OCI-M2 (cell line): ENCODE results near the gene PCDHB6.
"Not testable (repeated sequence)": the region's sequence is repeated elsewhere in the genome, so short reads cannot be mapped to it uniquely, and the experiment has no call there.

ENCODE experiments used
- DNase-seq: peaks from one replicate; lab custom pipeline; 2025; ENCODE audit not compliant: unreplicated experiment; lab: John Stamatoyannopoulos, UW

The PCDHB6 gene

DNA sequence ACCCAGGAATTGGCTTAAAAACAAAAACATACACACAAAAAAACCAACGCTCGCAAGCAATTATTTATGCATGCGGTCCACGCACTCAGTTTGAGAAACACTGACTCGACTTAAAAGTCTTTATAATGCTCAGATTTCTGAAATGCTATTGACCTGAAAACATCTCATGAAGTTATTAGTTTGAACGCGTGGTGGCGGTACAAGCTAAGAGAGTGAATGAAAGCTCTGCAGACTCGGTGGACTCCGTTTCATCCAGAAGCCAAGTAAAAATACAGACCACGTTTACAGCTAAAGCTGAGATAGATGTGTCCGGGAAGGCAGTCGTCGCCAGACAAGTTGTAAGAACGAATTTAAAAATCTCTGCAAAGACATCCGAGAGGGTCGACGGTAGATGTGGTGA lies at the start of gene PCDHB6:
PCDHB6 (plus strand) TSS at position 246 of the 400 bp plus-strand sequence. CDS start 201 bp downstream, outside the sequence.
- DNase-seq = no peak

- no peak for DNase-seq
These were observed 49.5 kb upstream of the PCDHB6 start, which contains the start of gene PCDHB3 for GRCh38 chr5:141100243-141100805. TSS of gene PCDHB3 (plus strand) at chr5:141100473. CDS start at chr5:141100650, 177 bp downstream.

- DNase-seq = no peak
These were observed 48.8 kb upstream of the PCDHB6 start for GRCh38 chr5:141101059-141101458.

DNA sequence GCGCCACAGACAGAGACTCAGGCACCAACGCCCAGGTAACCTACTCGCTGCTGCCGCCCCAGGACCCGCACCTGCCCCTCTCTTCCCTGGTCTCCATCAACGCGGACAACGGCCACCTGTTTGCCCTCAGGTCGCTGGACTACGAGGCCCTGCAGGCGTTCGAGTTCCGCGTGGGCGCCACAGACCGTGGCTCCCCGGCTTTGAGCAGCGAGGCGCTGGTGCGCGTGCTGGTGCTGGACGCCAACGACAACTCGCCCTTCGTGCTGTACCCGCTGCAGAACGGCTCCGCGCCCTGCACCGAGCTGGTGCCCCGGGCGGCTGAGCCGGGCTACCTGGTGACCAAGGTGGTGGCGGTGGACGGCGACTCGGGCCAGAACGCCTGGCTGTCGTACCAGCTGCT lies 47.8 kb upstream of the PCDHB6 start:
- DNase-seq = not testable (repeated sequence)

DNA sequence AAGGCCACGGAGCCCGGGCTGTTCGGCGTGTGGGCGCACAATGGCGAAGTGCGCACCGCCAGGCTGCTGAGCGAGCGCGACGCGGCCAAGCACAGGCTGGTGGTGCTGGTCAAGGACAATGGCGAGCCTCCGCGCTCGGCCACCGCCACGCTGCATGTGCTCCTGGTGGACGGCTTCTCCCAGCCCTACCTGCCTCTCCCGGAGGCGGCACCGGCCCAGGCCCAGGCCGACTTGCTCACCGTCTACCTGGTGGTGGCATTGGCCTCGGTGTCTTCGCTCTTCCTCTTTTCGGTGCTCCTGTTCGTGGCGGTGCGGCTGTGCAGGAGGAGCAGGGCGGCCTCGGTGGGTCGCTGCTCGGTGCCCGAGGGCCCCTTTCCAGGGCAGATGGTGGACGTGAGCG lies 47.4 kb upstream of the PCDHB6 start:
- DNase-seq = not testable (repeated sequence)

- DNase-seq = no peak
These were observed 44.5 kb upstream of the PCDHB6 start for GRCh38 chr5:141105350-141105749.

- no peak for DNase-seq
These were observed 30.6 kb upstream of the PCDHB6 start for GRCh38 chr5:141119250-141119649.

DNA sequence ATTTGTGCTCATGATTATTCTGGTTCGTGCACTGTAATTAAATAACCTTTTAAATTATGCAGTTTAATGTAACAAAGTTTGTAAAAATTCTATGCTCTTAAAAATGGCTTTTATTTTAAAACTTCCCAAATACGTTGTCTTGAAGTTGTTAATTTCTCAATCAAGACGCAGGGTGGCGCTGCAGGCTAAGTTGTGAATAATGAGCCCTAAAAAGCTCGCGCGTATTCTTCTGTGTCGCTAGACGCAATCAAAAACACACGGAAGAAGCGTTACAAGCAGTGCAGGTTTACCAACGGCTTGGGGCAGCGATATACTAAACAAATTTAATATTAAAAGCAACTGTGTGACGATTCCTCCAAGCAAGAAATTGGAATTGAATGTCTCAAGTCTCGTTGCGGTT lies 28.3 kb upstream of the PCDHB6 start, which contains the start of gene PCDHB4:
PCDHB4 (plus strand) TSS at position 256 of the 400 bp plus-strand sequence. CDS start 181 bp downstream, outside the sequence.
- DNase-seq = no peak

DNA sequence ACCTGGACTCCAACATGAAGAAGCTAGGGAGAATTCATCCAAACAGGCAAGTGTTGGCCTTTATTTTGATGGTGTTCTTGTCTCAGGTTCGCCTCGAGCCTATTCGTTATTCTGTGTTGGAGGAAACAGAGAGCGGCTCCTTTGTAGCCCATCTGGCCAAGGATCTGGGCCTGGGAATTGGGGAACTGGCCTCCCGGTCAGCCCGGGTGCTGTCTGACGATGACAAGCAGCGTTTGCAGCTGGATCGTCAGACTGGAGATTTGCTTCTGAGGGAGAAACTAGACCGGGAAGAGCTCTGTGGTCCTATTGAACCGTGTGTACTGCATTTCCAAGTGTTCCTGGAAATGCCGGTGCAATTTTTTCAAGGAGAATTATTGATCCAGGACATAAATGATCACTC lies 27.9 kb upstream of the PCDHB6 start:
- DNase-seq = no peak

GRCh38 chr5:141123396-141124135 lies 26.3 kb upstream of the PCDHB6 start:
- not testable (repeated sequence) for DNase-seq

GRCh38 chr5:141127305-141127704 lies 22.6 kb upstream of the PCDHB6 start:
- no peak for DNase-seq

- no peak for DNase-seq
These were observed 14.7 kb upstream of the PCDHB6 start, which contains the start of gene PCDHB5 for GRCh38 chr5:141135030-141135717. TSS of gene PCDHB5 (plus strand) at chr5:141135206. CDS start at chr5:141135435, 229 bp downstream.

GRCh38 chr5:141135718-141136266 lies 14.1 kb upstream of the PCDHB6 start:
- no peak for DNase-seq

DNA sequence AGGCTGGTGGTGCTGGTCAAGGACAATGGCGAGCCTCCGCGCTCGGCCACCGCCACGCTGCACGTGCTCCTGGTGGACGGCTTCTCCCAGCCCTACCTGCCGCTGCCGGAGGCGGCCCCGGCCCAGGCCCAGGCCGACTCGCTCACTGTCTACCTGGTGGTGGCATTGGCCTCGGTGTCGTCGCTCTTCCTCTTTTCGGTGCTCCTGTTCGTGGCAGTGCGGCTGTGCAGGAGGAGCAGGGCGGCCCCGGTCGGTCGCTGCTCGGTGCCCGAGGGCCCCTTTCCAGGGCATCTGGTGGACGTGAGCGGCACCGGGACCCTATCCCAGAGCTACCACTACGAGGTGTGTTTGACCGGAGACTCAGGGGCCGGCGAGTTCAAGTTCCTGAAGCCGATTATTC lies 12.5 kb upstream of the PCDHB6 start:
- DNase-seq = not testable (repeated sequence)

GRCh38 chr5:141150224-141150992 lies 551 bp downstream of the PCDHB6 start:
- DNase-seq = no peak

- no peak for DNase-seq
These were observed 1.1 kb downstream of the PCDHB6 start for GRCh38 chr5:141150993-141151325.

- not testable (repeated sequence) for DNase-seq
These were observed 1.8 kb downstream of the PCDHB6 start for GRCh38 chr5:141151632-141152031.

GRCh38 chr5:141152096-141152495 lies 2.2 kb downstream of the PCDHB6 start:
- not testable (repeated sequence) for DNase-seq

GRCh38 chr5:141155540-141156374 lies 5.9 kb downstream of the PCDHB6 start:
- no peak for DNase-seq

DNA sequence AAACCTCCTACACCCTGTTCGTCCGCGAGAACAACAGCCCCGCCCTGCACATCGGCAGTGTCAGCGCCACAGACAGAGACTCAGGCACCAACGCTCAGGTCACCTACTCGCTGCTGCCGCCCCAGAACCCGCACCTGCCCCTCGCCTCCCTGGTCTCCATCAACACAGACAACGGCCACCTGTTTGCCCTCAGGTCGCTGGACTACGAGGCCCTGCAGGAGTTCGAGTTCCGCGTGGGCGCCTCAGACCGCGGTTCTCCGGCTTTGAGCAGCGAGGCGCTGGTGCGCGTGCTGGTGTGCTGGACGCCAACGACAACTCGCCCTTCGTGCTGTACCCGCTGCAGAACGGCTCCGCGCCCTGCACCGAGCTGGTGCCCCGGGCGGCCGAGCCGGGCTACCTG lies 7.5 kb downstream of the PCDHB6 start:
- DNase-seq = not testable (repeated sequence)
